ENCODE results near the gene KRTAP17-1.
A peak's percentile ranks its signal among the peaks of the same experiment; 100 is the strongest.

Gene KRTAP17-1

GRCh38 chr17:41332239-41332638, 16.7 kb upstream of the KRTAP17-1 start:
- DNase-seq (ENCODE audit: low spot score): no peak

- no peak for DNase-seq (ENCODE audit: low spot score)
These were observed 16.1 kb upstream of the KRTAP17-1 start for GRCh38 chr17:41331606-41332005.

- DNase-seq (ENCODE audit: low spot score): peak; percentile 10
These were observed 13.9 kb upstream of the KRTAP17-1 start for GRCh38 chr17:41329279-41329948.

- no peak for DNase-seq (ENCODE audit: low spot score)
These were observed 12.7 kb upstream of the KRTAP17-1 start for GRCh38 chr17:41328207-41328606.

- DNase-seq (ENCODE audit: low spot score): no peak
These were observed 12.1 kb upstream of the KRTAP17-1 start for GRCh38 chr17:41327411-41328120.

GRCh38 chr17:41326173-41327145, 10.9 kb upstream of the KRTAP17-1 start:
- no peak for DNase-seq (ENCODE audit: low spot score)

GRCh38 chr17:41325611-41326010, 10.1 kb upstream of the KRTAP17-1 start:
- DNase-seq (ENCODE audit: low spot score): no peak

- no peak for DNase-seq (ENCODE audit: low spot score)
These were observed 9.6 kb upstream of the KRTAP17-1 start for GRCh38 chr17:41325126-41325525.

GRCh38 chr17:41324180-41325075, 8.9 kb upstream of the KRTAP17-1 start:
- no peak for DNase-seq (ENCODE audit: low spot score)

GRCh38 chr17:41322903-41323895, 7.7 kb upstream of the KRTAP17-1 start:
- no peak for DNase-seq (ENCODE audit: low spot score)

GRCh38 chr17:41322094-41322902, 6.8 kb upstream of the KRTAP17-1 start:
- peak; percentile 44 for DNase-seq (ENCODE audit: low spot score)

- no peak for DNase-seq (ENCODE audit: low spot score)
These were observed 2.7 kb upstream of the KRTAP17-1 start for GRCh38 chr17:41318231-41318630.

GRCh38 chr17:41315814-41316445, 420 bp upstream of the KRTAP17-1 start:
- no peak for DNase-seq (ENCODE audit: low spot score)

- no peak for DNase-seq (ENCODE audit: low spot score)
These were observed 4.4 kb downstream of the KRTAP17-1 start for GRCh38 chr17:41311111-41311510.

- DNase-seq (ENCODE audit: low spot score): no peak
These were observed 6.6 kb downstream of the KRTAP17-1 start, which contains the start of gene KRTAP16-1 for GRCh38 chr17:41308918-41309359. Gene KRTAP16-1, minus strand, starts transcription at chr17:41309309. Its CDS starts 56 bp downstream, at chr17:41309253.

- peak; percentile 34 for DNase-seq (ENCODE audit: low spot score)
These were observed 7.1 kb downstream of the KRTAP17-1 start for GRCh38 chr17:41308251-41308917.

GRCh38 chr17:41307647-41308046, 7.9 kb downstream of the KRTAP17-1 start:
- DNase-seq (ENCODE audit: low spot score): no peak

- no peak for DNase-seq (ENCODE audit: low spot score)
These were observed 11.4 kb downstream of the KRTAP17-1 start for GRCh38 chr17:41304091-41304490.
